HG02938 (cell line): ENCODE results near the gene CD44.
A peak's percentile ranks its signal among the peaks of the same experiment; 100 is the strongest.
"Not testable (repeated sequence)": the region's sequence is repeated elsewhere in the genome, so short reads cannot be mapped to it uniquely, and the experiment has no call there.

Source experiments
- ATAC-seq: cut with Tn5 transposase; IDR thresholded peaks from one replicate; pipeline ENCODE4 v1.9.1; 2021; ENCODE audit warnings: mild to moderate bottlenecking, moderate library complexity; ENCODE audit not compliant: unreplicated experiment

The CD44 gene

GRCh38 chr11:35138943-35139721 lies at the start of gene CD44:
Gene CD44, plus strand, starts transcription at chr11:35139171. Its CDS starts 133 bp downstream, at chr11:35139304.
- peak; percentile 40 for ATAC-seq

- peak; percentile 53 for ATAC-seq
These were observed 49.3 kb upstream of the CD44 start for GRCh38 chr11:35089666-35090065.

GRCh38 chr11:35090125-35090524 lies 48.8 kb upstream of the CD44 start:
- no peak for ATAC-seq

GRCh38 chr11:35090991-35091390 lies 48.0 kb upstream of the CD44 start:
- ATAC-seq = not testable (repeated sequence)

GRCh38 chr11:35096723-35097122 lies 42.2 kb upstream of the CD44 start:
- ATAC-seq = no peak

GRCh38 chr11:35097814-35098455 lies 41.0 kb upstream of the CD44 start:
- no peak for ATAC-seq

- ATAC-seq = no peak
These were observed 40.1 kb upstream of the CD44 start for GRCh38 chr11:35098855-35099254.

GRCh38 chr11:35099278-35100012 lies 39.5 kb upstream of the CD44 start:
- ATAC-seq = no peak

- ATAC-seq = no peak
These were observed 39.0 kb upstream of the CD44 start for GRCh38 chr11:35100013-35100383.

GRCh38 chr11:35101223-35101622 lies 37.7 kb upstream of the CD44 start:
- ATAC-seq = no peak

GRCh38 chr11:35102267-35102666 lies 36.7 kb upstream of the CD44 start:
- no peak for ATAC-seq

- no peak for ATAC-seq
These were observed 35.4 kb upstream of the CD44 start for GRCh38 chr11:35103366-35104208.

GRCh38 chr11:35104655-35105054 lies 34.3 kb upstream of the CD44 start:
- ATAC-seq = no peak

- no peak for ATAC-seq
These were observed 33.5 kb upstream of the CD44 start for GRCh38 chr11:35105319-35106079.

GRCh38 chr11:35106595-35106994 lies 32.4 kb upstream of the CD44 start:
- peak; percentile 58 for ATAC-seq

- no peak for ATAC-seq
These were observed 31.1 kb upstream of the CD44 start for GRCh38 chr11:35107861-35108260.

GRCh38 chr11:35108336-35108735 lies 30.6 kb upstream of the CD44 start:
- not testable (repeated sequence) for ATAC-seq

GRCh38 chr11:35109041-35109440 lies 29.9 kb upstream of the CD44 start:
- ATAC-seq = no peak

- ATAC-seq = no peak
These were observed 29.1 kb upstream of the CD44 start for GRCh38 chr11:35109827-35110226.
